Endothelial cell of umbilical vein (primary cell): Measurements from ENCODE around the gene IDUA.

ENCODE experiments used
- GATA2 ChIP-seq: IDR thresholded peaks from 2 replicates; pipeline ENCODE4 v1.7.0; 2011; ENCODE audit warnings: low read depth, mild to moderate bottlenecking, moderate library complexity, mixed read lengths, low read length; ENCODE audit not compliant: insufficient read length, insufficient read depth
- JUN ChIP-seq: IDR thresholded peaks from 2 replicates; pipeline ENCODE4 v1.6.1; 2011; ENCODE audit warnings: borderline replicate concordance, low read depth; ENCODE audit not compliant: insufficient read length, insufficient read depth
- POLR2A ChIP-seq: IDR thresholded peaks from 2 replicates; pipeline ENCODE4 v1.6.1; 2012; ENCODE audit warnings: low read depth, mild to moderate bottlenecking, control low read depth, low read length
- POLR2AphosphoS5 ChIP-seq: IDR thresholded peaks from 2 replicates; pipeline ENCODE4 v1.6.1; 2012; ENCODE audit warnings: low read depth, mild to moderate bottlenecking, control low read depth, low read length, moderate library complexity; ENCODE audit not compliant: insufficient read depth
- TF ChIP-seq, protein P1 (sequence below), 2 donors: IDR thresholded peaks; 1 replicate in 1 of 2; 2 replicates in 1 of 2; pipeline ENCODE4 v1.5.1; 2011; ENCODE audit warnings: low read length in 2 of 2, mild to moderate bottlenecking in 2 of 2, moderate library complexity in 2 of 2, control low read depth in 1 of 2, inconsistent platforms in 1 of 2, low read depth in 1 of 2; ENCODE audit not compliant: insufficient read depth in 1 of 2; ENCODE audit errors: extremely low read depth in 1 of 2

DNA sequence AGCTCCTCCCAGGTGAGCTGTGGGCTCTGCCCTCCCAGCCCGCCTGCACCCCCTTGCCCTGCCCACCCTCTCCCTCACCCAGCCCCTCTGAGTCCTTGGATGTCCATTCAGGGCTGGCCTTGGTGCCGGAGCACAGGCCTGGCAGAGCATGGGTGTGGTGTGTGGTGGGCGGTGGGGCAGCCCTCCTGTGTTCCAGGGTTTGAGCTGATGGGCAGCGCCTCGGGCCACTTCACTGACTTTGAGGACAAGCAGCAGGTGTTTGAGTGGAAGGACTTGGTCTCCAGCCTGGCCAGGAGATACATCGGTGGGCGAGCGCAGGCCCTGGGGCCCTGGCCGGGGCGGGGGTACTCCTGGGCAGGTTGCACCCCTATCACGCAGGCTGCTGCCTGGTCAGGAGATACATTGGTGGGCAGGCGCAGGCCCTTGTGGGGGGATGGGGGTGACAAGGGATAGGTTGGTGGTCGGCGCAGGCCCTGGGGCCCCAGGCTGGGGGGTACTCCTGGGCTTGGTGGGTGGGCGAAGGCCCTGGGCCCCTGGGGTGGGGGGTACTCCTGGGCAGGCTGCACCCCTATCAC, 13.9 kb downstream of the IDUA start:
- TF ChIP-seq, protein P1, sequence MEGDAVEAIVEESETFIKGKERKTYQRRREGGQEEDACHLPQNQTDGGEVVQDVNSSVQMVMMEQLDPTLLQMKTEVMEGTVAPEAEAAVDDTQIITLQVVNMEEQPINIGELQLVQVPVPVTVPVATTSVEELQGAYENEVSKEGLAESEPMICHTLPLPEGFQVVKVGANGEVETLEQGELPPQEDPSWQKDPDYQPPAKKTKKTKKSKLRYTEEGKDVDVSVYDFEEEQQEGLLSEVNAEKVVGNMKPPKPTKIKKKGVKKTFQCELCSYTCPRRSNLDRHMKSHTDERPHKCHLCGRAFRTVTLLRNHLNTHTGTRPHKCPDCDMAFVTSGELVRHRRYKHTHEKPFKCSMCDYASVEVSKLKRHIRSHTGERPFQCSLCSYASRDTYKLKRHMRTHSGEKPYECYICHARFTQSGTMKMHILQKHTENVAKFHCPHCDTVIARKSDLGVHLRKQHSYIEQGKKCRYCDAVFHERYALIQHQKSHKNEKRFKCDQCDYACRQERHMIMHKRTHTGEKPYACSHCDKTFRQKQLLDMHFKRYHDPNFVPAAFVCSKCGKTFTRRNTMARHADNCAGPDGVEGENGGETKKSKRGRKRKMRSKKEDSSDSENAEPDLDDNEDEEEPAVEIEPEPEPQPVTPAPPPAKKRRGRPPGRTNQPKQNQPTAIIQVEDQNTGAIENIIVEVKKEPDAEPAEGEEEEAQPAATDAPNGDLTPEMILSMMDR (IDR thresholded peaks at IDR 0.05; ENCODE audit: extremely low read depth in 1 of 2, insufficient read depth in 1 of 2, low read depth in 1 of 2, low read length in 2 of 2): no peak
- TF ChIP-seq POLR2AphosphoS5 (no peak), POLR2A (no peak), JUN (no peak), GATA2 (no peak)
